ENCODE results near the gene RNF222. TPM values are rescaled to one million over a fixed set of nuclear protein-coding genes. Genes with fewer than 3 reads are reported as not detected.
A peak's percentile ranks its signal among the peaks of the same experiment; 100 is the strongest.

RNF222 gene
- total and polyA plus RNA-seq, 8 donors, result 1.5 TPM; not detected in 7

- intact Hi-C loops (cut with DNase I; ENCODE audit: low total_unique reads), result no loop called here
- H3K9me3 ChIP-seq, result no peaks in the 10 kb centered on the region
- TF ChIP-seq CTCF (IDR thresholded peaks at IDR 0.05) (no peak), POLR2A (IDR thresholded peaks at IDR 0.05) (no peak), EP300 (IDR thresholded peaks at IDR 0.05) (no peak), POLR2AphosphoS5 (IDR thresholded peaks at IDR 0.05) (no peak)
- no peak overlapping the region for H3K4me3 ChIP-seq
- peaks cover 0 to 4% (median 3%) of the 10 kb centered on the region in 4 donors for H3K36me3 ChIP-seq
- H3K4me1 ChIP-seq, result peaks cover 0 to 16% (median 7%) of the 10 kb centered on the region in 4 donors
- H3K27me3 ChIP-seq, result no peaks in the 10 kb centered on the region
- 32 to 37% (median 33%) methylated on average over 3 of the region's 3 CpGs for WGBS, 5 donors
- DNase-seq, result no peak
- H3K27ac ChIP-seq, result peak overlapping the region in 4 of 5 donors; percentile 16 to 57 (median 27)
Observed at GRCh38 chr17:8360260-8360659, 37.4 kb downstream of the RNF222 start.

- Histone ChIP-seq H3K9me3 (no peaks in the 10 kb centered on the region), H3K4me3 (no peak overlapping the region), H3K27me3 (no peaks in the 10 kb centered on the region), H3K4me1 (peaks cover 0 to 16% (median 7%) of the 10 kb centered on the region in 4 donors), H3K36me3 (peaks cover 0 to 4% (median 2%) of the 10 kb centered on the region in 4 donors), H3K27ac (peak overlapping the region; percentile 16 to 57 (median 26))
- DNase-seq, result peak in 1 of 2 donors; percentile 51
- 59 to 80% (median 71%) methylated on average over 5 of the region's 5 CpGs for WGBS, 5 donors
- intact Hi-C loops (cut with DNase I; ENCODE audit: low total_unique reads), result no loop called here
- TF ChIP-seq POLR2AphosphoS5 (IDR thresholded peaks at IDR 0.05) (peak in 1 of 3 donors; percentile 26), EP300 (IDR thresholded peaks at IDR 0.05) (no peak)
Observed at GRCh38 chr17:8359769-8360168, 37.9 kb downstream of the RNF222 start.

GRCh38 chr17:8357910-8358309 is 39.7 kb downstream of the RNF222 start:
- Histone ChIP-seq H3K27me3 (no peaks in the 10 kb centered on the region), H3K4me3 (no peak overlapping the region), H3K27ac (no peak overlapping the region), H3K4me1 (peaks cover 0 to 16% (median 7%) of the 10 kb centered on the region in 4 donors), H3K36me3 (no peaks in the 10 kb centered on the region), H3K9me3 (no peaks in the 10 kb centered on the region)
- no peak for TF ChIP-seq POLR2A (IDR thresholded peaks at IDR 0.05)
- TF ChIP-seq EP300 (IDR thresholded peaks at IDR 0.05), result no peak
- no peak for TF ChIP-seq CTCF (IDR thresholded peaks at IDR 0.05)
- TF ChIP-seq POLR2AphosphoS5 (IDR thresholded peaks at IDR 0.05), result no peak
- intact Hi-C loops (cut with DNase I; ENCODE audit: low total_unique reads), result no loop called here
- DNase-seq, result no peak
- WGBS, 5 donors, result 92 to 96% (median 95%) methylated on average over 3 of the region's 3 CpGs

- WGBS, 5 donors, result 65 to 79% (median 74%) methylated on average over 8 of the region's 8 CpGs
- Histone ChIP-seq H3K27me3 (no peaks in the 10 kb centered on the region), H3K36me3 (no peaks in the 10 kb centered on the region), H3K4me3 (no peak overlapping the region), H3K27ac (no peak overlapping the region), H3K4me1 (no peaks in the 10 kb centered on the region), H3K9me3 (no peaks in the 10 kb centered on the region)
- no peak for DNase-seq
- TF ChIP-seq EP300 (IDR thresholded peaks at IDR 0.05) (no peak), POLR2A (IDR thresholded peaks at IDR 0.05) (no peak), CTCF (IDR thresholded peaks at IDR 0.05) (no peak), POLR2AphosphoS5 (IDR thresholded peaks at IDR 0.05) (no peak)
- intact Hi-C loops (cut with DNase I; ENCODE audit: low total_unique reads), result no loop called here
Observed at GRCh38 chr17:8354236-8354635, 43.4 kb downstream of the RNF222 start.

- H3K4me1 ChIP-seq, result no peaks in the 10 kb centered on the region
- DNase-seq, result no peak
- no peaks in the 10 kb centered on the region for H3K36me3 ChIP-seq
- intact Hi-C loops (cut with DNase I; ENCODE audit: low total_unique reads), result no loop called here
- H3K9me3 ChIP-seq, result no peaks in the 10 kb centered on the region
- H3K27me3 ChIP-seq, result no peaks in the 10 kb centered on the region
- TF ChIP-seq POLR2A (IDR thresholded peaks at IDR 0.05), result no peak
- TF ChIP-seq CTCF (IDR thresholded peaks at IDR 0.05), result no peak
- TF ChIP-seq POLR2AphosphoS5 (IDR thresholded peaks at IDR 0.05), result no peak
- no peak for TF ChIP-seq EP300 (IDR thresholded peaks at IDR 0.05)
- WGBS, 5 donors, result 65 to 88% (median 82%) methylated on average over 7 of the region's 7 CpGs
- H3K27ac ChIP-seq, result no peak overlapping the region
- no peak overlapping the region for H3K4me3 ChIP-seq
Observed at GRCh38 chr17:8353736-8354135, 43.9 kb downstream of the RNF222 start.

Measured in stomach (tissue), 9 donors.